OCI-LY3 (cell line): ENCODE measurements around the gene TBC1D16.

Source experiments
- H2AFZ ChIP-seq: fragments of 200-600, 300-600 bp; shearing (Covaris generic); 2 replicates; pipeline ENCODE4 v1.6.0; 2014; ENCODE audit warnings: antibody characterized with exemption, low read depth, low read length
- H3K27ac ChIP-seq: fragments of 200-600, 300-600 bp; sonication (generic); 2 replicates; pipeline ENCODE4 v1.5.1; 2014; ENCODE audit warnings: mild to moderate bottlenecking, low read length, moderate library complexity, mixed read lengths
- H3K27me3 ChIP-seq: fragments of 200-600, 300-600 bp; sonication (generic); 2 replicates; pipeline ENCODE4 v1.6.1; 2014; ENCODE audit warnings: low read depth, low read length, mixed read lengths
- H3K36me3 ChIP-seq: fragments of 200-600, 300-600 bp; sonication (generic); replicated peaks from 2 replicates; pipeline ENCODE3; 2014; ENCODE audit warnings: low read depth, low read length, mixed read lengths
- H3K4me1 ChIP-seq: fragments of 300-600, 200-600 bp; sonication (generic); 2 replicates; pipeline ENCODE4 v1.6.1; 2014; ENCODE audit warnings: low read length, mixed read lengths
- H3K4me2 ChIP-seq: fragments of 200-600, 300-600 bp; sonication (generic); 2 replicates; pipeline ENCODE4 v1.6.1; 2014; ENCODE audit warnings: low read length, mixed read lengths
- H3K4me3 ChIP-seq: fragments of 300-600, 200-600 bp; sonication (generic); 2 replicates; pipeline ENCODE4 v1.5.1; 2014; ENCODE audit warnings: antibody characterized with exemption, mild to moderate bottlenecking, low read length, moderate library complexity
- H3K79me2 ChIP-seq: fragments of 300-600, 200-600 bp; shearing (Covaris generic); 2 replicates; pipeline ENCODE4 v1.6.1; 2014; ENCODE audit warnings: mild to moderate bottlenecking, low read length, mixed read lengths
- H3K9ac ChIP-seq: fragments of 300-600, 200-600 bp; shearing (Covaris generic); 2 replicates; pipeline ENCODE4 v1.6.0; 2014; ENCODE audit warnings: mild to moderate bottlenecking, low read length, moderate library complexity
- H3K9me3 ChIP-seq: fragments of 200-600, 300-600 bp; shearing (Covaris generic); 2 replicates; pipeline ENCODE4 v1.6.1; 2014; ENCODE audit warnings: low read length, mixed read lengths; ENCODE audit not compliant: insufficient read depth
- H4K20me1 ChIP-seq: fragments of 200-600, 300-600 bp; sonication (generic); 2 replicates; pipeline ENCODE4 v1.6.1; 2016; ENCODE audit warnings: low read length, mixed read lengths; ENCODE audit not compliant: insufficient read depth
- EZH2phosphoT487 ChIP-seq: fragments of 200-600 bp; shearing (Covaris generic); IDR thresholded peaks from 2 replicates; pipeline ENCODE4 v1.6.1; 2018; ENCODE audit warnings: antibody characterized with exemption, mixed run types, low read depth
- TF ChIP-seq, protein P1 (sequence below): fragments of 200-600, 300-600 bp; sonication (generic); IDR thresholded peaks from 2 replicates; pipeline ENCODE4 v1.5.1; 2014; ENCODE audit warnings: antibody characterized with exemption, low read length, low read depth

Gene TBC1D16

DNA sequence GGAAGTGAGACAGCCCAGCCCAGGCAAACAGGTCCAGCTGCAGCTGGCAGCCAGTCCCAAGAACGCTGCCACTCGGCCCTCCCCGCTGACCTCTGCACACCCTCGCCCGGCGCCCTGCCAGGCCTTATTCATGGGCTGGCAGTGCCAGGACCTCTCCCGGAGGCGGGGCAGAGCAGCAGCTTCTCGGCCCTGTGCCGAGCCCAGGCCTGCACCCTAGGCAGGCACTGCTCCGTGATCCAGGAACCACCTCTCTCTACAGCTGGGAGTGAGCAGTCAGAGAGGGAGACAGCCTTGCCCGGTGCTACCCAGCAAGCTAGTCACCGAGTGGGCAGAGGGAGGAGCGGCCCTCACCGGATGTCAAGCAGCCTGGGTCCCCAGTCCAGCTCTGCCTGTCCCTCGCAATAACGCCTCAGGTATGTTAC, 116.5 kb downstream of the TBC1D16 start:
- Histone ChIP-seq H3K27me3 (no peaks in the 10 kb centered on the region), H3K79me2 (peaks cover 18% of the 10 kb centered on the region), H3K27ac (peak overlapping the region; percentile 98), H3K9ac (peak overlapping the region; percentile 92), H3K9me3 (no peaks in the 10 kb centered on the region), H2AFZ (no peak overlapping the region), H3K36me3 (peaks cover 4% of the 10 kb centered on the region), H3K4me1 (peaks cover 94% of the 10 kb centered on the region), H3K4me3 (peak overlapping the region; percentile 73), H4K20me1 (no peaks in the 10 kb centered on the region), H3K4me2 (peak overlapping the region; percentile 89)
- TF ChIP-seq, protein P1, sequence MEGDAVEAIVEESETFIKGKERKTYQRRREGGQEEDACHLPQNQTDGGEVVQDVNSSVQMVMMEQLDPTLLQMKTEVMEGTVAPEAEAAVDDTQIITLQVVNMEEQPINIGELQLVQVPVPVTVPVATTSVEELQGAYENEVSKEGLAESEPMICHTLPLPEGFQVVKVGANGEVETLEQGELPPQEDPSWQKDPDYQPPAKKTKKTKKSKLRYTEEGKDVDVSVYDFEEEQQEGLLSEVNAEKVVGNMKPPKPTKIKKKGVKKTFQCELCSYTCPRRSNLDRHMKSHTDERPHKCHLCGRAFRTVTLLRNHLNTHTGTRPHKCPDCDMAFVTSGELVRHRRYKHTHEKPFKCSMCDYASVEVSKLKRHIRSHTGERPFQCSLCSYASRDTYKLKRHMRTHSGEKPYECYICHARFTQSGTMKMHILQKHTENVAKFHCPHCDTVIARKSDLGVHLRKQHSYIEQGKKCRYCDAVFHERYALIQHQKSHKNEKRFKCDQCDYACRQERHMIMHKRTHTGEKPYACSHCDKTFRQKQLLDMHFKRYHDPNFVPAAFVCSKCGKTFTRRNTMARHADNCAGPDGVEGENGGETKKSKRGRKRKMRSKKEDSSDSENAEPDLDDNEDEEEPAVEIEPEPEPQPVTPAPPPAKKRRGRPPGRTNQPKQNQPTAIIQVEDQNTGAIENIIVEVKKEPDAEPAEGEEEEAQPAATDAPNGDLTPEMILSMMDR = no peak
- no peak for TF ChIP-seq EZH2phosphoT487

DNA sequence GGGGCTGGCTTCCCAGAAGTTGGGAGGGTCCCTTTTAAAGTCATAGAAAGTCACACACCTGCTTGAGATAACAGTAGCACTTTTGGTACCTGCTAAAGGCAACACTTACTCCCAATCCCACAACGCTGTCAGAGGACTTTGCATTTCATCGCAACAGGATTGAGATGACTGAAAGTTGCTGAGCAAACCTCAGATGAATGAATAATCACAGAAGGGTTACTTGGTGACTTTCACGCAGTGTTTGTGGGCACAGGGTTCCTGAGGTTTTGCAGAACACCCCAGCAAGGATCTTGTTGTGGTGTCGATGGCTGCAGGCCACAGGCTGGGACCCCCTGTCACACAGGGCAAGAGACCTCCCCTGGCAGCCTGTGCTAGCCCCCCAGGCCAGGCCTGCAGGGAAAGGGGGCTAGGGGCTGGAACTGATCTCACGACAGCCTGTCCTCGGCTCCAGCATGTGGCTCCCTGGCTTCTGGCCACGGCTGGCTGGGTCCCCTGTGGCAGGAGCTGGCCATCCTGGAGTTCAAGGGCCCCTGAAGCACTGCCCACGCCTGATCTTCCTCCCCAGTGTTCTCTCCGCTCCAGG, 117.0 kb downstream of the TBC1D16 start:
- Histone ChIP-seq H3K4me2 (peak overlapping the region; percentile 89), H3K27me3 (no peaks in the 10 kb centered on the region), H3K27ac (peak overlapping the region; percentile 98), H3K4me3 (peak overlapping the region; percentile 73), H3K4me1 (peaks cover 89% of the 10 kb centered on the region), H3K36me3 (peaks cover 4% of the 10 kb centered on the region), H3K79me2 (peaks cover 18% of the 10 kb centered on the region), H3K9me3 (no peaks in the 10 kb centered on the region), H2AFZ (no peak overlapping the region), H4K20me1 (no peaks in the 10 kb centered on the region), H3K9ac (peak overlapping the region; percentile 92)
- no peak for TF ChIP-seq EZH2phosphoT487
- TF ChIP-seq, protein P1 = no peak

DNA sequence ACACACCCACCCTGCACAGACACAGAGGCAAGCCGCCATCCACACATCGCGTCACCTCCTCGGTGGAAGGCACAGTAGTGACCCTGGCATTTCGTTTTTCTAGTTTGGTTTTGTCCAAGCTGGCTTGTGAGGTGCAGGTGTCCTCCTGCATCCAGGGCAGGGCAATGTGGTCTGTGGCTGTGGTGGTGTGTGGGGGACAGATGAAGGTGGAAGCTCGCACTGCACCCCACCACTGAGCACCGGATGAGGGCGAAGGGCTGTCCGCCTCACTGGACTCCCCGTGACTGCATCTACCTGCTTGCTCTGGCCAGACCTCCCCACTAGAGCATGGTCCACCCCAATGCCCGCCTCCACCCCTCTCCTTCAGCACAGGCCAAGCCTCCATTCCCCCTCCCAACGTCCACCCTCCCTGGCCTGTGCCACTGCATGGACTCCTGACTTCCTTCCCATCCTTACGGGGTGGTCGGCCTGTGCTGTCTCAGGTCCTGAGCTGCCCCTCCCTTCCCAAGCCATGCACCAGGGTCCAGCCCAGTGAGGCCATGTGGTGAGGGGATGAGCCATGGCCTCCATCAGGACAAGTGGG, 117.7 kb downstream of the TBC1D16 start:
- TF ChIP-seq, protein P1 = no peak
- TF ChIP-seq EZH2phosphoT487 = no peak
- Histone ChIP-seq H3K27me3 (no peaks in the 10 kb centered on the region), H3K4me2 (peak overlapping the region; percentile 89)

DNA sequence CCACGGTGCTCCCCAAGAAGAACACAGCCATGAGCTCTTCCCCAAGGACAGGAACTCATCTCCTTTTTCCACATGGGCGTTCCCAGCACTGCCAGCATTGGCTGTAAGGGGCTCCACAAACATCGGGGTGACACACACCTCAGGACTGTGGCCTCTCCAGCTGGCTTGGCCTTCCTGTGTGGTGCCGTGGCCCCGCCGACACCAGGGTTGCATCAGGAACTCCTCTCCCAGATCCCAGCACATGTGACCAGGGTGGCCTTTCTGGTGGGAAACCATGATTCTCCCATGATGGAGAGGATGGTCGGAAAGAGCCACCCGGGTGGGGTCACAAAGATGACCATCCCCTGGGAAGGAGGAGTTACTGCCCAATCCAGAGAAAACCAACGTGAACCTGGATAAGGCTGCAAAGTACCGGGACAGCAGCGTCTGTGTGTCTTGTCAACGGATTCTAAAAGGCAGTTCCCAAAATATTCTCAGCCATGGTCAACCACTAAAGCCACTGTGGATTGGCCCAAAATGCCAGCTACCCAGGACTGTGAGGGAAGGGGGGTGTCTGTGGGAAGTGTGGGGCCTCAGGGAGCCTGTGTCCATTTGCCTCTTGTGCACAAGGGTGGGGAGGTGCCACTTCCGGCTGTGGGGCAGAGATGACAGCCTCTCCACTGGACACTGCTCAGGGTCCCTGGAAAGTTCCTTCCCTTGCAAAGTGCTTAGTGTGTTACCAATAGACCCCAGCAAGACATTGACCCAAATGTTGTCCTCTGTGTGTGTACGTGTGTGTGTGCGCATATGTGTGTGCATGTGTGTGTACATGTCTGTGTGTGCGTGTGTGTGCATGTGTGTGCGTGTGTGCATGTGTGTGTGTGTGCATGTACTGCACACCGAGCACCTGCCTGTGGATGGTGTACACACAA, 118.4 kb downstream of the TBC1D16 start:
- no peak for TF ChIP-seq EZH2phosphoT487
- TF ChIP-seq, protein P1 = no peak
- H3K4me2 ChIP-seq = no peak overlapping the region
- peaks cover 11% of the 10 kb centered on the region for H3K79me2 ChIP-seq
- no peak overlapping the region for H3K27ac ChIP-seq
- no peaks in the 10 kb centered on the region for H4K20me1 ChIP-seq
- no peaks in the 10 kb centered on the region for H3K36me3 ChIP-seq
- no peaks in the 10 kb centered on the region for H3K27me3 ChIP-seq
- H3K9ac ChIP-seq = no peak overlapping the region
- peaks cover 75% of the 10 kb centered on the region for H3K4me1 ChIP-seq
- H3K4me3 ChIP-seq = no peak overlapping the region
- H2AFZ ChIP-seq = no peak overlapping the region
- no peaks in the 10 kb centered on the region for H3K9me3 ChIP-seq

More for the DNA sequence above, 117.7 kb downstream of the TBC1D16 start:
- Histone ChIP-seq H3K4me1 (peaks cover 82% of the 10 kb centered on the region), H4K20me1 (no peaks in the 10 kb centered on the region), H3K36me3 (peaks cover 4% of the 10 kb centered on the region), H3K4me3 (peak overlapping the region; percentile 73; the same call in 1 of the 2 replicates), H3K79me2 (peaks cover 18% of the 10 kb centered on the region), H3K27ac (peak overlapping the region; percentile 98), H2AFZ (no peak overlapping the region), H3K9ac (peak overlapping the region; percentile 92; the same call in 1 of the 2 replicates), H3K9me3 (no peaks in the 10 kb centered on the region)
